IMR-90 (cell line): ENCODE measurements around the gene MISP3. TPM values are rescaled to one million over a fixed set of nuclear protein-coding genes. Genes with fewer than 3 reads are reported as not detected.

Experiments
- ATAC-seq: fragments of 200-7000 bp; cut with Tn5 transposase; 2 replicates; pipeline ENCODE4 v1.9.1; 2020; ENCODE audit warnings: low read depth, mild to moderate bottlenecking, moderate library complexity
- BruUV-seq: library from RNA; stranded (reverse); fragments of 400-500 nt; replicated peaks from 2 replicates; lab custom pipeline; 2021; lab: Mats Ljungman, UMichigan
- CTCF ChIA-PET: fragments of 300-600 bp; formaldehyde crosslinking; extraction: SDS; loops from one replicate; lab custom pipeline; 2021; ENCODE audit warnings: antibody characterized with exemption; lab: Yijun Ruan, JAX
- POLR2A ChIA-PET: fragments of 300-600 bp; sonication (Branson Sonifier 250); formaldehyde crosslinking; loops from one replicate; lab custom pipeline; 2022; ENCODE audit warnings: antibody characterized with exemption; ENCODE audit not compliant: unreplicated experiment; lab: Charles Lee
- DNase-seq: peaks from one replicate; pipeline ENCODE4 v3.0.0; 2013
- H2AFZ ChIP-seq: replicated peaks from 2 replicates; pipeline ENCODE3; 2013; ENCODE audit warnings: low read length, mild to moderate bottlenecking; ENCODE audit not compliant: poor library complexity
- H2AK5ac ChIP-seq: 2 replicates; pipeline ENCODE4 v1.6.1; 2013; ENCODE audit warnings: low read depth, low read length, inconsistent platforms
- H2AK9ac ChIP-seq: replicated peaks from 2 replicates; pipeline ENCODE3; 2013; ENCODE audit warnings: mild to moderate bottlenecking, low read depth, low read length, moderate library complexity; ENCODE audit not compliant: poor library complexity
- H2BK120ac ChIP-seq: 2 replicates; pipeline ENCODE4 v1.6.1; 2013; ENCODE audit warnings: low read depth, low read length, inconsistent platforms
- H2BK15ac ChIP-seq: 3 replicates; pipeline ENCODE4 v1.6.1; 2013; ENCODE audit warnings: low read depth, low read length, inconsistent platforms
- H2BK20ac ChIP-seq: 2 replicates; pipeline ENCODE4 v1.6.1; 2013; ENCODE audit warnings: low read depth, mild to moderate bottlenecking, inconsistent platforms, low read length, moderate library complexity
- H2BK5ac ChIP-seq: 2 replicates; pipeline ENCODE4 v1.6.1; 2013; ENCODE audit warnings: mild to moderate bottlenecking, low read depth, low read length, inconsistent platforms; ENCODE audit not compliant: poor library complexity, severe bottlenecking
- H3K14ac ChIP-seq: replicated peaks from 2 replicates; pipeline ENCODE4 v1.6.1; 2013; ENCODE audit warnings: low read depth, low read length, inconsistent platforms
- H3K18ac ChIP-seq: 2 replicates; pipeline ENCODE4 v1.6.1; 2013; ENCODE audit warnings: low read depth, low read length, control low read depth
- H3K23ac ChIP-seq: 2 replicates; pipeline ENCODE4 v1.6.1; 2013; ENCODE audit warnings: low read depth, low read length, inconsistent platforms
- H3K27ac ChIP-seq: 2 replicates; pipeline ENCODE4 v1.5.1; 2013; ENCODE audit warnings: mild to moderate bottlenecking, control low read depth, low read length; ENCODE audit not compliant: insufficient read depth
- H3K27me3 ChIP-seq: 2 replicates; pipeline ENCODE4 v1.6.1; 2013; ENCODE audit warnings: low read length; ENCODE audit not compliant: control insufficient read depth, insufficient read depth
- H3K36me3 ChIP-seq: 2 replicates; pipeline ENCODE4 v1.6.1; 2013; ENCODE audit warnings: low read length, mixed read lengths; ENCODE audit not compliant: control insufficient read depth, insufficient read depth
- H3K4ac ChIP-seq: 2 replicates; pipeline ENCODE4 v1.6.1; 2013; ENCODE audit warnings: low read depth, low read length, inconsistent platforms
- H3K4me1 ChIP-seq: 2 replicates; pipeline ENCODE4 v1.6.1; 2013; ENCODE audit warnings: low read length, mixed read lengths; ENCODE audit not compliant: control insufficient read depth, insufficient read depth
- H3K4me2 ChIP-seq: 2 replicates; pipeline ENCODE4 v1.6.1; 2013; ENCODE audit warnings: low read depth, mild to moderate bottlenecking, control low read depth, low read length, moderate library complexity
- H3K4me3 ChIP-seq: 2 replicates; pipeline ENCODE4 v1.5.1; 2013; ENCODE audit warnings: low read depth, mild to moderate bottlenecking, control low read depth, low read length, moderate library complexity; ENCODE audit not compliant: insufficient read depth
- H3K56ac ChIP-seq: 2 replicates; pipeline ENCODE4 v1.6.1; 2013; ENCODE audit warnings: low read length, inconsistent platforms; ENCODE audit not compliant: insufficient read depth; ENCODE audit errors: extremely low read depth
- H3K79me1 ChIP-seq, 2 experiments: 2 replicates each; pipeline ENCODE4 v1.6.1; 2013; ENCODE audit warnings: low read length in 2 of 2, inconsistent platforms in 1 of 2, low read depth in 1 of 2
- H3K9ac ChIP-seq: 2 replicates; pipeline ENCODE4 v1.6.1; 2013; ENCODE audit warnings: low read depth, low read length, control low read depth
- H3K9me1 ChIP-seq: 2 replicates; pipeline ENCODE4 v1.6.1; 2013; ENCODE audit warnings: low read length, inconsistent platforms; ENCODE audit not compliant: insufficient read depth
- H3K9me3 ChIP-seq: 2 replicates; pipeline ENCODE4 v1.6.1; 2013; ENCODE audit warnings: low read length; ENCODE audit not compliant: control insufficient read depth, insufficient read depth
- H4K20me1 ChIP-seq: 2 replicates; pipeline ENCODE4 v1.6.1; 2013; ENCODE audit warnings: low read length, inconsistent platforms; ENCODE audit not compliant: insufficient read depth
- H4K5ac ChIP-seq: 2 replicates; pipeline ENCODE4 v1.6.1; 2013; ENCODE audit warnings: mild to moderate bottlenecking, low read depth, low read length, control low read depth
- H4K8ac ChIP-seq, 2 experiments: 2 replicates each; pipeline ENCODE4 v1.6.1; 2013; ENCODE audit warnings: low read depth in 2 of 2, low read length in 2 of 2, control low read depth in 1 of 2, inconsistent platforms in 1 of 2
- H4K91ac ChIP-seq: 2 replicates; pipeline ENCODE4 v1.6.1; 2013; ENCODE audit warnings: low read depth, low read length, inconsistent platforms; ENCODE audit not compliant: insufficient read depth
- BHLHE40 ChIP-seq: fragments of 150-350 bp; IDR thresholded peaks from 2 replicates; pipeline ENCODE4 v1.6.1; 2016; ENCODE audit warnings: mild to moderate bottlenecking, low read depth, low read length
- CEBPB ChIP-seq: IDR thresholded peaks from 2 replicates; pipeline ENCODE4 v1.6.1; 2012; ENCODE audit warnings: low read depth, low read length, improper control_type of control experiment
- CHD1 ChIP-seq: IDR thresholded peaks from 2 replicates; pipeline ENCODE4 v1.6.1; 2012; ENCODE audit warnings: low read depth, low read length, improper control_type of control experiment
- ELK1 ChIP-seq: fragments of 150-350 bp; IDR thresholded peaks from 2 replicates; pipeline ENCODE4 v1.6.1; 2016; ENCODE audit warnings: low read depth, mild to moderate bottlenecking, low read length, moderate library complexity, borderline replicate concordance
- POLR2A ChIP-seq: IDR thresholded peaks from 2 replicates; pipeline ENCODE4 v1.6.1; 2012; ENCODE audit warnings: mild to moderate bottlenecking, low read depth, low read length
- RFX5 ChIP-seq: IDR thresholded peaks from 2 replicates; pipeline ENCODE4 v1.8.0; 2012; ENCODE audit warnings: low read depth, mild to moderate bottlenecking, low read length, moderate library complexity
- WGBS, 2 experiments: methylation state at CpG; one replicate each; pipeline versions ENCODE4 v1.1.5 to v1.1.7; 2013; ENCODE audit warnings: missing lambda C conversion rate in 2 of 2; ENCODE audit not compliant: insufficient read length in 1 of 2; ENCODE audit errors: extremely low coverage in 2 of 2; 5-methylcytosine and 5-hydroxymethylcytosine counted together
- dilution Hi-C: fragments of 300-500 bp; cut with HindIII; formaldehyde crosslinking; loops from one replicate; pipeline ENCODE4 v1.14.3; 2018; ENCODE audit warnings: low sequenced_read_pairs; ENCODE audit not compliant: unreplicated experiment
- in situ Hi-C: fragments of 300-500 bp; cut with MboI; formaldehyde crosslinking; loops from 3 replicates; pipeline ENCODE4 v1.14.3; 2019; ENCODE audit warnings: low sequenced_read_pairs, inconsistent platforms, mixed read lengths
- intact Hi-C: fragments of 100-400 bp; cut with micrococcal nuclease; formaldehyde crosslinking; loops from 2 replicates; pipeline ENCODE4 v1.10.0; 2022
- polyA plus RNA-seq, 3 experiments: library from polyadenylated mRNA; depleted of rRNA; stranded (reverse); fragments of >200 nt; gene quantifications; 2 replicates each; pipeline ENCODE4 v1.2.3, GENCODE V29; 2012; ENCODE audit warnings: low replicate concordance in 1 of 3
- total RNA-seq: library from RNA; depleted of rRNA; stranded (reverse); fragments of >200 nt; gene quantifications from 2 replicates; pipeline ENCODE4 v1.2.3, GENCODE V29; 2012
- TF ChIP-seq, protein P1 (sequence below): fragments of 150-350 bp; IDR thresholded peaks from 2 replicates; pipeline ENCODE4 v1.6.1; 2017; ENCODE audit warnings: mild to moderate bottlenecking, antibody characterized with exemption, low read length, low read depth

The MISP3 gene
- total and polyA plus RNA-seq, 2 of the 4 experiments (the other 2 are of a cell fraction) = under 0.01 to 0.68 TPM

GRCh38 chr19:14103310-14103709, 30.7 kb downstream of the MISP3 start:
- H3K23ac ChIP-seq = no peak overlapping the region
- dilution Hi-C loops = no loop called here
- no peaks in the 10 kb centered on the region for H3K9me3 ChIP-seq
- in situ Hi-C loops = no loop called here
- no peak overlapping the region for H3K4me2 ChIP-seq
- H3K9ac ChIP-seq = no peak overlapping the region
- H4K20me1 ChIP-seq = no peaks in the 10 kb centered on the region
- ATAC-seq (no peak), DNase-seq (no peak)
- H3K27me3 ChIP-seq = no peaks in the 10 kb centered on the region
- no TSS peak for BruUV-seq
- H3K56ac ChIP-seq = no peak overlapping the region
- H2BK5ac ChIP-seq = no peak overlapping the region
- no peak overlapping the region for H3K4me3 ChIP-seq
- H3K79me1 ChIP-seq = peaks cover 5 to 15% of the 10 kb centered on the region in 2 experiments; a peak in 2 of 4 replicates
- no CpG with 5 or more reads among the region's 1 CpG for WGBS, 2 experiments
- H3K36me3 ChIP-seq = peaks cover 35% of the 10 kb centered on the region
- no peak overlapping the region for H4K91ac ChIP-seq
- H3K27ac ChIP-seq = no peak overlapping the region
- POLR2A ChIA-PET = no interaction called here
- no peak overlapping the region for H2BK120ac ChIP-seq
- no peak overlapping the region for H2AK5ac ChIP-seq
- no peak overlapping the region for H3K14ac ChIP-seq
- intact Hi-C loops = no loop called here
- peak overlapping the region; percentile 11 for H2AFZ ChIP-seq
- H3K4me1 ChIP-seq = no peaks in the 10 kb centered on the region
- no peaks in the 10 kb centered on the region for H3K9me1 ChIP-seq
- H2BK15ac ChIP-seq = no peak overlapping the region
- H3K4ac ChIP-seq = no peak overlapping the region
- H2BK20ac ChIP-seq = no peak overlapping the region
- TF ChIP-seq ELK1 (no peak), RFX5 (no peak), CEBPB (no peak), POLR2A (no peak), CHD1 (no peak), BHLHE40 (no peak)
- TF ChIP-seq, protein P1, sequence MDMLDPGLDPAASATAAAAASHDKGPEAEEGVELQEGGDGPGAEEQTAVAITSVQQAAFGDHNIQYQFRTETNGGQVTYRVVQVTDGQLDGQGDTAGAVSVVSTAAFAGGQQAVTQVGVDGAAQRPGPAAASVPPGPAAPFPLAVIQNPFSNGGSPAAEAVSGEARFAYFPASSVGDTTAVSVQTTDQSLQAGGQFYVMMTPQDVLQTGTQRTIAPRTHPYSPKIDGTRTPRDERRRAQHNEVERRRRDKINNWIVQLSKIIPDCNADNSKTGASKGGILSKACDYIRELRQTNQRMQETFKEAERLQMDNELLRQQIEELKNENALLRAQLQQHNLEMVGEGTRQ = no peak
- no peak overlapping the region for H3K18ac ChIP-seq
- CTCF ChIA-PET = no interaction called here
- no peak overlapping the region for H2AK9ac ChIP-seq
- no peak overlapping the region for H4K8ac ChIP-seq
- H4K5ac ChIP-seq = no peak overlapping the region
